NCI-H524 treated with DMSO at 0.1 percent for 48 hours (cell line): ENCODE measurements around the gene OLFML1.

Experiments used
- DNase-seq: peaks from one replicate; lab custom pipeline; 2025; lab: John Stamatoyannopoulos, UW

Gene OLFML1

DNA sequence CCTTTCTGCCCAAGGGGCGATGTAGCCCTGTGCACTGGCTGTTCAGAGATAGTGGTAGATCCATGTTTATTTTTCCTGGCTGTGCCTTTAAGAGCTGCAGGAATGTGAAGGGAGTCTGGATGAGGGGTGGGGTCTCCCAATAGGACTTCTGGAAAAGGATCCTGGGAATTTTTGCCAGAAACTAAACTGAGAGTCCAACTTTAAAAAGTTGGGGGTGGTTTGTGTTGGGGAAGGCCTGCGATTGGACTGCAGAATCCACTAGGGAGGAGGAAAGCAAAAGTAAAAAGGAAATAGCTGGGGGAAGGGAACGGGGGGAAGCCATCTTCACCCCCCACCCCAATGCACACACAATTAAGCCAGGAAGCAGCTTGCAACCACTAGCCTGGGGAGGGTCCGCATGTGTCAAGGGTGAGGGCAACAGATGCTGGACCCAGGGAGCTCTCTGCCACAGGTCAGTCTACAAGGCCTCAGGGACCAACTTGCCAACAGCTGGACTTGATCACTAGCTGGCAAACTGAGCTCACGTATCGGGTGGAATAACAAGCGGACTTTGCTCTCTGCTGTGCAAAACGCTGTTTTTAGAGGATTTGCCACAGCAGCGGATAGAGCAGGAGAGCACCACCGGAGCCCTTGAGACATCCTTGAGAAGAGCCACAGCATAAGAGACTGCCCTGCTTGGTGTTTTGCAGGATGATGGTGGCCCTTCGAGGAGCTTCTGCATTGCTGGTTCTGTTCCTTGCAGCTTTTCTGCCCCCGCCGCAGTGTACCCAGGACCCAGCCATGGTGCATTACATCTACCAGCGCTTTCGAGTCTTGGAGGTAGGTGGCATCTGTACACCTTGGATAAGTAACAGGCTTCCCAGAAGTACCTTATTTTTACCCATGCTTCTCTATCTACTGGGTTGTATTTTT, at the start of gene OLFML1:
Gene OLFML1, plus strand, starts transcription at position 321 of the 912 bp plus-strand sequence. Its CDS starts 370 bp downstream, at position 691.
- no peak for DNase-seq

DNA sequence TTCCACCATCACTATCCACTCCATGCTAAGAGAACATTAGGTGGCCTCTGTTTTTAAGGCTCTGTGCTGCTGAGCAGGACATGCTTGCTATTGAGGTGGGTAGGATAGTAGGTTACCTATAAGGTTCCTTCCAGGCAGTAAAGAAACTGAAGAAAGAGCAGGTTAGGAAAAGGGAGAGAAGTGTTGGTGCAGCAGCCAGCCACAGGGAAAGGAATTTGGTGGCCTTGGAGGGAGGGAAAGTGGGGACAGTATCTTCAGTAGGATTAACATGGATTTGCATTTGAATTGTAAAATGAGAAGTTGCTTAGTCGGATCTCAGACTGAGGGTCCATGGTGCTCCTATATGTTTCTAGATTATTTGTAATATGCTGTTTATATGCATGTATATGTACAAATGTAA, 49.2 kb upstream of the OLFML1 start:
- DNase-seq: no peak

- DNase-seq: no peak
Observed at GRCh38 chr11:7436657-7437056, 48.6 kb upstream of the OLFML1 start.

DNA sequence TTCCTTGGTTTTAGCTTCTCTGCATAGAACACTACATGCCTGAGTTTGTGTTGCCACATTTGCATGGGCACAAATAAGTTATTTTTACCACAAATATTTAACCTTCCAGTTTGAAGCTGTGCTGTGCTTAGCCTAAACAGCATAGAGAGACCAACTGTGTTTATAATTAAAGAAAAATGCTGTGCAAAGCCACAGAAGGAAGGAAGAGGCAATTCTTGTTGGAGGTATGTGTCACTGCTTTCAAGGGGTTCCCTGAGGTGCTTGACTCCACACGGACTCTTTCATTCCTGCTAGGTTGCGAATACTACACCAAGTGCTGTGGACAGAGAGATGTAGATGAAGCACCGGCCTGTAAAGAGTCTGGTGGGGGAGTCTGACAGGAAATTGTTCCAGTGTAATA, 47.6 kb upstream of the OLFML1 start:
- no peak for DNase-seq

DNA sequence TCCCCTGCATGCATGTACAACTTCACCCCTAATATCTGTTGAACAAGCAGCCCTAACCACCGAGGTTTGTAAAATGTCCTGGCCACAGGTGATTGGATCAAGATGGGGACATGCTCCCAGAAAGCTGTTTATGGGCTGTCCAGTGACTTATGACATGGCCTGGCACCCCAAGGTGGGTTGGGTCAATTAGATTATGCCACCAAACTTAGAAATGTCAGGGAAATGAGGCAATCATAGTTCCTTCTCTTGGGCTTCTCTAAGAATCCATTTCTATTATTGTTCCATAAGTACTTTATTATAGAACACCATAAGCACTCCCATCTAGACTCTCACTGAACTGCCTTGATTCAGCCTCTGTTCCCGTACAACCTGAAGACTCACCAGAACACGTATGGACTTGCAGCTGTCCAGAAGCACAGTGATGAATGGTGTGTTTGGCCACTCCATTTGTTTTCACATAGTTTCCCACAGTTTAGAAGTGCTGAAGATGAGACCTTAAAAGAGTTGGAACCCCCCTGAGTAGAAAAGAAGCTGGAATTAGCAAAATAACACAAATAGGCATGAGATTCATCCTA, 45.5 kb upstream of the OLFML1 start:
- no peak for DNase-seq

DNA sequence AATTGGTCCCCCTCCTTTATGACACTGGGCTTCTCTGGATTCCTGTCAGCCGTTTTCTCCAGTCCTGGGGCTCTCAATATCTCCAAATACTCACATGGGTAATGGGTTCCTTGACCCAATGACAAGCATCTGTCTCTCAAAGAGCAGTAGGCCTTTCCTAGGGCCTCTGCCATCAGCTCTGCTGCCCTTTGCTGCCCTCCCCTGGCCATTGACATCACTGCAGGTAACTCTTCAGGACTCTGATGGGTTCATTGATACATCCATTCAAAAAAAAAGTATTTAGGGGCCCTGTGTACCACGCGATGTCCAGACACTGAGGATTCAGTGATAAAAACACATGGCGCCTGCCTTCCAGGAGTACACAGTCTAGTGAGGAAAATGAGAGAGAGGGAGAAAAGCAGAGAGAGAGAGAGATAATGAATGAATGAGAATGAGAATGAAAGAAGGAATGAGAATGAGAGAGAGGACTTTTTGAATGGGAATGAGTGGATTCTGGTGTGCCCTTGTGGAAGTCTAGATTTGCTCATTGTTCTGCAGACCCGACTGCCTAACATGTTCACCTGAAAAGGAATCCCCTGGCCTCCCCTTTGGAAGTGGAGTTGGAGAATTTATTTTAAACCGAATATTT, 42.6 kb upstream of the OLFML1 start:
- DNase-seq: no peak

GRCh38 chr11:7444091-7444981, 41.0 kb upstream of the OLFML1 start:
- no peak for DNase-seq

GRCh38 chr11:7445564-7445963, 39.7 kb upstream of the OLFML1 start:
- no peak for DNase-seq

DNA sequence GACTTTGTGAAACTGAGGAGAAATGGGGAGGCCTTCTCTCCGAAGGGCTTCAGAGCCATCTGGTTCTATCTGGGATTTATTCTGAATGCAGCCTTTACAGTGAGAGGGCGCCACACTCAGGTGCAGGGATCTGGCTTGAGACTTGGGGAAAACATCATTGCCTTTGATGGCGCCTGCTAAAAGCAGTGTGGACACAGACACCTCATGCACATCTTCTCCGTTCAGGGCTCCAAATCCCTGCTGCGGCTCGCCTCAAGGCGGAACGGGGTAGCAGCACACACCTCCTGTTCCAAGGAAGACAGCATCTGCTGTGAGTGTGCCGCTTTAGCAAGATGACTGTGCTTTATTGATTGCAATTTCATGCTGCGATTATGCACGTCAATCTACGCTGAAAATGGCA, 37.1 kb upstream of the OLFML1 start:
- DNase-seq: no peak

DNA sequence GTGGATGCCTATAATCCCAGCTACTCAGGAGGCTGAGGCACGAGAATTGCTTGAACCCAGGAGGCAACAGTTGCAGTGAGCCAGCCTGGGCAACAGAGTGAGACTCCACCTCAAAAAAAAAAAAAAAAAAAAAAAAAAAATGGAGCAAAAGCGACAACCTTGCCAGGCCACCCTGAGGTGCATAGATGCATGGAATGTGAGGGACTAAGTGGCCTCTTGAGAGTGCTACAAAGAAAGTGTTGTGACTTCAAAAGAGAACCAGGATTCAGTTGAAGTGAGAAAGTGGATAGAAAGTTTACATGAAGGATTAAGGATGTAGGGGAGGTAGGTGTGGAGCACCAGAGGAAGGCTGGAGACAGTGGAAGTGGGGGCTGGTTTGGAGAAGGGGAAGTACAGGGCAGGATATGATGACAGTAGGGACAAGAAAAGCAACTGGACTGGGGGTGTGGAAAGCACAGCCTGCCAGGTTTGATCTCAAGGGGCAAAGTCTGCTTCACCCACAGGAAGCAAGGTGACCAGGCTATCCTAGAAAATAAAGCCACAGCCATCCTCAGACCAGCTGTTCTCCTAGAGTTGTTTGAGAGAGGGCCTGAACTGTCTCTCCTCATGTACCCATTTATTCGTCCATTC, 36.0 kb upstream of the OLFML1 start:
- DNase-seq: no peak

GRCh38 chr11:7449841-7450214, 35.5 kb upstream of the OLFML1 start:
- DNase-seq: no peak

GRCh38 chr11:7450836-7451235, 34.5 kb upstream of the OLFML1 start:
- DNase-seq: no peak

- no peak for DNase-seq
Observed at GRCh38 chr11:7451520-7451919, 33.8 kb upstream of the OLFML1 start.

DNA sequence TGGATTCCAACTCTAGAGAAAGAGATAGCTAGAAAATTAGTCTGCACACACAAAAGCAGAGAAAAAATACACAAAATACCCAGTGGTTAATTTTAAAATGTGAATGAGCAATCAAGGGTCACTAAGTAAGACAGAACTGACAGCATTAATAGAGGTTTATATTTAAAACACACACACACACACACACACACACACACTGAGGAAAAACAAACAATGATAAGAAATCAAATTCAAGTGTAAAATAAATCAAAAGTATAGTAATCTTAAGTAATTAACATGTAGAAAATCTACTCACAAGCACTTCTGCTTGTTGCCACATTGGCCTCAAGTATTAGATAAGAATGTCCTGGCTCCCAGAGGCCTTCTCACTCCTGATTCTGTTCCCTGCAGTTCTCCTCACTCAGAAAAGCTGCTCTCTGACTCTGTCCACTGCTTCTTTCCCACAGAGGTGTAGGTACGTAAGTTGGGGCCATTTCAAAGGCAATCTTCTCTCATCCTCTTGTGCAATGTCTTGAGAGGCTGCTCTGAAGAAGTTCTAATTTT, 33.3 kb upstream of the OLFML1 start:
- no peak for DNase-seq

DNA sequence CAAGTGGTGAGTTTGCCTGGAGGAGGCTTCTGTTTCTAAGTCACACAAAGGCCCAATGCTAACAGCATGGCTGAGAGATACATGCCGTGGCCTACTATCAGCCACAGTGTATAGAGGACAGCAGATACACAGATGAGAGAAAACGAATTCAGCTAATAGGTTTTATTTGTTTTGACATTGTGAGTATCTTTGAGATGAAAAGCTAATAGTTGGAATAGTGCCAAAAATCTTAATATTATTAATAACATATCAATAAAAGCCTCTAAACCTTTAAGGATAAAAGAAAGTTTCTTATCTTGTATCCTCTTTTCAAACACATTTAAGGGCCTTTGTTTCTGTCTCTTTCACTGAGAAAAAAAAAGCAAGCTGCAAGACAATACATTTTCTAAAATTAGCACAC, 30.5 kb upstream of the OLFML1 start:
- no peak for DNase-seq

DNA sequence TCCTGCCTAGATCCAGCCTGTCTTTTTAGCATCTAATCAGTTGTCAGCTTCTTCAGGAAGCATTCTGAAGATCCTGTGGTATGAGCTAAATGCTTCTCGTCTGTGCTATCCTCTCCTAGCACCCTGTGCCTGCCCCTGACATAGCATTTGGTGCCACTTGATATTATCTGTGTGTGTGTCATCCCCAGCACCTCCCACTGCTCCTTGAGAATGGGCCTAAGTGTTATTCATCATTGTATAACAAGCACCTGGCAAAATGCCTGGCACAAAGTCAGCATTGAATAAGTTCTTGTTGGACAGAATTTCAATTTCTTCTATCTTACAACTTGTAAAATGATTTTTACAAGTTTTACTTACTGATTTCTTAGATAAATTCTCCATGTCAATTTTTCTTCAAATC, 28.1 kb upstream of the OLFML1 start:
- DNase-seq: no peak

DNA sequence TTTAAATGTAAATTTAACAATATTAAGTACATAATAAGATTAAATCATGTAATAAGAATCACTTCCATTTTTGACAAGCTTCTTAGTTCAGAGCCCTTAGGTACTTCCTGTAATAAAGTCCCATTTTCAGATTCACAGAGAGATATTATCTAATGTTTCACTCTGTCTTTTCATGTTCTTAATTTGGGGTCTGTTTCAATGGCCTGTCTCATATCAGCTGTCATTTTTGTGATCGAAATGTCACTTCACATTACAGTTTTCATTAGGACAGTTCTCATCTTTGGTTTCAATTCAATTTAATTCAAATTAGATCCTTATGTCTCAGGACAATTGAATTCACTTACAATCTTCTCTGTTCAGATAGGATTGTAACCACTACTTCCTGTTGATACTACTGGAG, 22.6 kb upstream of the OLFML1 start:
- DNase-seq: no peak

DNA sequence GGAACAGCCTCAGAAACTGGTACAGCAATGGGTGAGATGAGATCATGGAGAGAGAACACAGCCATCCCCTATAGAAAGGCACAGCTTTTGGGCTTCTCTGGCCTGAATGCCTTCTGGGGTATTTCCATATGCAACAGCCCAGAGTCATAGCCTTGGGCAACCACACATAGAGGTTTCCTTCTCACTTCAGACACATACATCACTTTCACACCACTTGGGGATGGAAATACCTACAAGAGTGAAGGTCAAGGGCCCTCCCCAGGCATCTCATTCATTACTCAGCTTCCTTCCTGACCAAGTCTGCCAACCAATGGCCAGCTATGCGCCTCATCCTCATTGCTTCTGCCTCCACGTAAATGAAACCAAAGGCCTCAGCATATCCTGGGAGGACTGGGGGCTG, 17.7 kb upstream of the OLFML1 start:
- DNase-seq: no peak

DNA sequence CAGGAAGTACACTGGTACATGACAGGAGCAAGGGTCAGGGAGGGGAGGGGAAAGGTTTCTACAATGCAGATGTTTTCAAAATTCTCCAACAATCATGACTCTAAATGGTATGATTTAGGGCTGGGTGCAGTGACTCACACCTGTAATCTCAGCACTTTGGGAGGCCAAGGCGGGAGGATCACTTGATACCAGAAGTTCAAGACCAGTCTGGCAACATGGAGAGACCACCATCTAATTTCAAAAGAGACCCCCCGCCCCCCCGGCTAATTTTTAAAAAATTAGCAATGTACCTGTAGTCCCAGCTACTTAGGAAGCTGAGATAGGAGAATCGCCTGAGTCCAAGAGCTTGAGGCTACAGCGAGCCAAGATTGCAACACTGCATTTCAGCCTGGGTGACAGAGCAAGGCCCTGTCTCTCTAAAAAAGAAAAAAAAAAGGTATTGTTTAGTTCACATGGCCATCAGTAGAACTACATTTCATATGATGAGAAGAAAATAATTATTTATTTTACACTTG, 15.9 kb upstream of the OLFML1 start:
- no peak for DNase-seq

DNA sequence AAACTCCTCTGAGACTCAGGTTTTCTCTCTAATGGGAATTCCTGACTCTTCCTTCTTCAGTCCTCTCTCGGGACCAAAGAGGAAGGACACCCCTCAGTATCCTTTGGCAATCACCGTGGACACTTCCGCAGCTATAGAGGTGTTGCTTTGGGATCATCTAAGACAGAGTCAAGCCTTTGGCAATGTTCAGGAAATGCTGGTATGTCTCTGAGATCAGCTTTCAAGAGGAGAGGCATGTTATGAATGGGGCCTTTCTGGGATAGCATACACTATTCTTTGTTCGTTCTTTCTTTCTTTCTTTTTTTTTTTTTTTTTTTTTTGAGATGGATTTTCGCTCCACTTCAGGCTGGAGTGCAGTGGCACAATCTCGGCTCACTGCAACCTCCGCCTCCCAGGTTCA, 14.2 kb upstream of the OLFML1 start:
- no peak for DNase-seq

DNA sequence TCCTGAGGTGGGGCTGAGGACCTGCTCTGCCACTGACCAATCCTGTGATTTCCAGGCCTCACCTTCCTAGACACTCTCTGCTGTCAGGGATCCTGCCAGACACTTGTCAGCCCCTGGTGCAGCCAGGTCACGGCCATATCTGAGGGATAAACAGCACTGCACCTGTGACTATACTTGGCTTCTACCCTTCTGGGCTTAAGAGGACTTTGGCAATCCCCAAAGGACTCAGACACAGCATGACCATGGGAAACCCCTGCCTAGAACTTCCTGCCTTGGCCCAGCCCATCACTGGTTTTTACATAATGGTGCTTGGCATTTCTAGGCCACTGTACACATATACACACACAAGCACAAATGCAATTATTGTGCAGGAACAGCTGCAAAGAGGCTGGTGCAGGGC, 11.6 kb upstream of the OLFML1 start:
- no peak for DNase-seq
